GM18909 (cell line): ENCODE results near the gene DNAH1.

Source experiments
- ATAC-seq: cut with Tn5 transposase; IDR thresholded peaks from one replicate; pipeline ENCODE4 v1.9.1; 2021; ENCODE audit warnings: mild to moderate bottlenecking; ENCODE audit not compliant: unreplicated experiment, poor library complexity

The DNAH1 gene

DNA sequence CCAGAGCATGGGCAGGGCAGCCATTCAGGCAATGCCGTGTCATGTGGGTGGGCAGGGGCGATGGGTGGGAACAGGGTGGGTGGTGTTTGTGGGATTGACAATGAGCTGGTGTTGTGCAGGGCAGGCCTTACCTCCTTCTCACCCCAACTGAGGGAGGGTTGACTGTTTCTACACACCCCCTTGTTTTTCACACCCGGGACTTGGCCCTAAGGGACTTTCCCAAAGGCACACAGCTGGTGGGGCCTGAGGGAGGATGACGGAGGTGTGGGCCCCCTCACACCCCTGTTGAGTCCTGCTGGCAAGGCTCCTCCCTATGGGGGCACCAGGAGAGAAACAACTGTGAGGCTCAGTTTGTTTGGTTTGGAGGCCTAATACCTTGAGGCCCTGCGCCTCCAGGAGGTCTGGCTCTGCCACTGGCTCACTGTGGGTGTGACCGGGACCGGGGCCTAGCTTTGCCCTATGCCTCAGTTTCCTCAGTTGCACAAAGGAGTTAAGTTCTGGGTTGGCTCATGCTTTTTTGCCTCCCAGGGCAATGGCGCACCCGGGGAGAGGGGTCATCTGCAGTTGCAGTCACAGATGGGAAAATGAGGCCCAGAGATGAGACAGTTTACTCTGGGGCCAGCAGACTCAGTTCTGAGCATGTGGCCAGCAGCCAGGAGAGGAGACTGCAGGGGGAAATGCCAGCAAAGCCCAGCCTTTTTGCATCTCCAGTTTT lies 5.1 kb upstream of the DNAH1 start:
- no peak for ATAC-seq

DNA sequence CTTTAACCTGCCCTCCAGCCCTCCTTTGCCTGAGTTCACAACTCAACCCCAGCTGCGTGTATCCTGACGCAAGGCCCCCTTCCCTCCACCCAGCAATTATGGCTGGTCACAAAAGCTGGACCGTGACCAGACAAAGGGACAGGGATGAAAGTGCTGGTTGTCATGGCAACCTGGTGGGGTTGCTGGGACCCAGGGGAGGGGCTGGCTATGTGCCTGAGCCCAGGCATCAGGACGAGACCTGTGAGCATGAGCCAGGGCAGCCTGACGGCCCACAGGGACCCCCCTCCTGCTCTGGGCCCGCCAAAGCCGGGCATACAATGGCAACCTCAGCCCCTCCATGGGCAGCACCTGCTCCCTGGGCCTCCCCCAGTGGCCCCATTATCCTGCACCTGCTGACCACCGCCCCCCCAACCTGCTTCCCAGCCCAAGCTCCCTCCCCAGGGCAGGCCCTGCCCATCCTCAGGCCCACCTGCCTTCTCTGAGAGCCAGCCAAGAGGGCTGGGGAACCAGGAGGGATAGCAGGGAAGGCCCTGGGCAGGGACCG lies 4.5 kb upstream of the DNAH1 start:
- ATAC-seq: no peak

DNA sequence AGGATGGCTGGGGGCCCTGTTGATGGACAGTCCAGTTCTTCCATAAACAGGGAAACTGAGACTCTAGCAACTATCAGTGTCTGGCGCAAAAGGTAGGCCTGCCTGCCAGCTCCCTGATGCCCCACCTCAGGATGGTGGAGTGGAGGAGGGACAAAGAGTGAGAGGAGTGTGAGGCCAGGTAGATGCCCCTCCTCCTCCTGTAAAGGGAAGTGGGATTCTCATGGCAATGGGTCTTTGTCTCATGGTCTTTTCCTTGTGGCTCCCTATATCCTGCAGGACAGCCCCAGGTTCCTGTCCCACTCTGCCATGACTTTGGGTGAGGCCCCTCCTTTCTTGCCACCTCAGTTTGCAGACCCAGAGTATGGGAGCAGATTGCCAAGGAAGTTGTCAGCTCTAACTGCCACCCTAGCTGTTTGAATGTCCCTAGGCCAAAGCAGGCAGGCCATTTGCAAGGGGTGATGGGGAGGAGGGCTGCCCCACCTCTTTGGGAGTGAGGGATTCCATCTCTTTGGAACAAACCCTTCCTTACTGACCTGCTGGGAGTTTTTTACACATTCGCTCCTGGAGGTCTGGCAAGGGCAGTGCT lies 2.8 kb upstream of the DNAH1 start:
- ATAC-seq: peak; percentile 36

DNA sequence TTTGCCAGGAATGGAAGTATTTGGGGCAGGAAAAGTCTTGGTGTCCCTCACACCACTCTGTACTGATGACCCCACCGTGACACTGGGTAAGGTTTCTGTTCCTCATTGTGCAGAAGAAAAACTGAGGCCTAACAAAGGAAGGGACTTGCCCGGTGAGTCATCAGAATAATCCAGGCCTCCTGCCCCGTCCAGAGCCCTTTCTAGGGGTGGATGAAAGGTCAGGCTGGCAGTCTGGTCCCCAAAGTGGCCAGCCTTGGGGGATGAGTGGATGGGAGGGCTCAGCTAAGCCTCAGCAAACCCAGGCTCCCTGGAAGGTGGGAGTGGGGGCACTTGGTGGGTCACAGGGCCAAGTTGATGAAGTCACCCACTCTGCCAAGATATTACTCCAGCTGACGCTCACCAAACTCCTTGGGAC lies 2.3 kb upstream of the DNAH1 start:
- ATAC-seq: peak; percentile 91

DNA sequence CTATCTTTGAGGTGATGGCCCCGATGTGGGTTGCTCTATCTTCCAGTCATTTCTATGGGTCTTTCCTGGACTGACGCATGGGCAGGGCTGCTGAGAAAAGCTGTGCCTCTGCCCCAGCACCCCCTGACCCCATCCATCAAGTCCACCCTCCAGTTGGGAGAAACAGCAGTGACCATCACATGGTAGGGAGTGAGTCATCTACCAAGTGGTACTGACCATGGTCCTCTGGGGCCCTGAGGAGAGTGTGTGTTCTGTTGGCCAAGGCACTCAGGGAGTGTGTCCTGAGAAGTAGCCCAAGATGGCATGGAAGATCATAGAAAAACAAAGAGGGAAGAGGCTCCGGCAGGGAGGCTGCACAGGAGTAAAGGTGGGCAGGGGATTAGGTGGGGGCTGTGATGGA lies 1.6 kb upstream of the DNAH1 start:
- ATAC-seq: no peak

DNA sequence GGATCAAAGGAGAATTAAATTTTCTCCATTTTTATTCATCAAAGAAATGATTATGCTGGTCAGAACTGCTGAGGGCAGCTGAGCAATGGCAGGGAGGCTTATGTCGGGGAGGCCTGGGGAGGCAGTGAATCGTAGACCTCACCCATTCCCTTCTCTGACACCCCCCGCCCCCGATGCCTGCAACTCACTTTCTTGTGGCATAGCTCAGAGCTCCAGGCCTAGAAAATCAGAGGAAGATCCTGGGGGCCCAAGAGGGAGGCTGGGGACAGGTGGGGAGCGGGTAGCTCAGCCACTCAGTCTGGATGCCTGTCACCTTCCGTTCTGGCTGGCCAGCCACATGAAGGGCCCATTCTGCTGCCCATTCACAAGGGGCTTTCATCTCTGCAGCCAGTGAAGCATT lies 1.1 kb upstream of the DNAH1 start:
- ATAC-seq: no peak

DNA sequence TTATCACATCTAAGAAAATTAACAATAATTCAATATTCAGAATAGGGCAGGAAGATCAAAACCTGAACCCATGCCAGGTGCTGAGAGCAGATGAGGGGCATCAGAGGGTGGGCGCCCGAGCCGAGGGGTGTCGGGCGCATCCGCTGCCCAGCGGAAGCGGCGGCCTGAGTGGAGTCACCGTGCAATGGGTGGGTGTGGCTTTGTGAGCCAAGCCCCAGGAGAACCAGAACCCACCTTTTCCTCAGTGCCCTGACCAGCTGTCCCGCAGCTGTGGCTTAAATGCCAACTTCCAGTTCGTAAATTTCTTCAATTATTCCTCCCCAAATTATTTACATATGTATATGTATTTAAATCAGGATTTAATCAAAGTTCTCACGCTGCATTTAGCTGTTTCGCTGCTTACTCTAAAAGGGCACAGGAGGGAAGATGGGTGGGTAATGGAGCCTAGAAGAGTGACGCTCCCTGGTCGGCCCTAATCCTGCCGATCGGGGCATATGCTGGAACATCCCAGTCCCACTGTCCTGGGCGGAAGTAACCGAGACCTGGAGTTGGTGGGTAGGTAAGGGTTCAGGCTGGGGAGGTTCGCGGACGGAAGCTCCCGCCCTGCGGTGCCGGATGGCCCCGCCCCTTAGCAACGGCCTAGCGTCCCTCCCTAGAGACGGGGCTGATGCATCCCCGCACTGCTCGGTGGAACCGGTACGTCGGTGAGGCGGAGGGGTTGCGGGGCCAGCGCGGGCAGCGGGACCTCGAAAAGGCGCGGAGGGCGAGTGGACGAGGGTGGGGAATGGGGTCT lies 1.3 kb downstream of the DNAH1 start:
- ATAC-seq: peak; percentile 38

DNA sequence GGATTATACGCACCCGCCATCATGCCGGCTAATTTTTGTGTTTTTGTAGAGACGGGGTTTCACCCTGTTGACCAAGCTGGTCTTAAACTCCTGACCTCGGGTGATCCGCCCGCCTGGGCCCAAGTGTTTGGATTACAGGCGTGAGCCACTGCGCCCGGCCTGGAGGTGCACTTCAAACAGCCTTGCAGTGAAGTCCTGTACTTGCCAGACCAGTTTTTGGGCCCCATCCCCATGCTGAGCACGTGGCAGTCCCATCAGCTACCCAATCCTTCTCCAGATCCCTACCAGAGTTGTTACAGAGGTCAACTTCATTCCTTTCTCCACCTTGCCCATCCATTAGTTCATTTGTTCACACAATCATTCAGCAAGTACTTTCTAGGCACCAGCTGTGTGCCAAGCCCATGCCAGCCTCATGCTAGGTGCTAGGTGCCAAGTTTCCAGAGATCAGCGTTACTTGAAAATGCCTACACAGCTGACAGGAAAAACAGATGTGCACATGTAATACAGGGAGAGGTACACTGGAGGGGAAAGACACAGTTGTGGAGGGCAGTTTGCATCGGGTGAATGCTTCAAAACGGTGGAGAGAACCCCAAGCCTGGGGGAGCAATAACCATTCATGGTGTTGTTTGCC lies 2.2 kb downstream of the DNAH1 start:
- no peak for ATAC-seq

DNA sequence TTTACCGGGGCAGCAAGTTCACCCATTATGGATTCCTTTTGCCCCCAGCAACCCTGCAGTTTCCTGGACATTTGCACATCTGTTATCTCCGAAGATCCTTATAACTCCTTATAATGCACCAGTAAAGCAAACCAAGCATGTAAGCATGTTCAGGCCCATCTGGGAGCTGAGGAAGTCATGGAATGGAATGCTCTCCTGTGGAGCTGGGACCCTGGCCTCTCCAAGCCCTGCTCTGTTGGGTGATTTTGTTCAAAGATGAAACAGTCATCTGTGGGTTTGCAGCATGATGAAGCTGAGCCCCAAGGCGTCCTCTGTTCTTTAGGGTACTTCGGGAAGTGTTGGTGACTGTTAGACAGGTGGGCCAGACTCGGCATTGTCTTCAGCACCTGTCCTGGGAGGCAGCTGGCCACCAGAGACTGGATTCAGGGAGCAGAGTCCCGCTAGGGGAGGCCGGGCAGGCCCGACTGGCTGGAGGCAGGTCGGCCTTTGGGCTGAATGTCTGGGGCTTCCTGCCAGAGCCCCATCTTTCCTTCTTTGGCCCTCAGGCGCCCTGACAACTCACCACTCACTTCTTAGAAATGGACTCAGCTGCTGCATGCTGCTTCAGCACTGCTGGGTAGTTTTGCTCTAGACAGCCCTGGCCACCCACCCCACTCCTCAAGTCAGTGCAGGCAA lies 3.9 kb downstream of the DNAH1 start:
- no peak for ATAC-seq

GRCh38 chr3:52321481-52321880 lies 5.4 kb downstream of the DNAH1 start:
- no peak for ATAC-seq

DNA sequence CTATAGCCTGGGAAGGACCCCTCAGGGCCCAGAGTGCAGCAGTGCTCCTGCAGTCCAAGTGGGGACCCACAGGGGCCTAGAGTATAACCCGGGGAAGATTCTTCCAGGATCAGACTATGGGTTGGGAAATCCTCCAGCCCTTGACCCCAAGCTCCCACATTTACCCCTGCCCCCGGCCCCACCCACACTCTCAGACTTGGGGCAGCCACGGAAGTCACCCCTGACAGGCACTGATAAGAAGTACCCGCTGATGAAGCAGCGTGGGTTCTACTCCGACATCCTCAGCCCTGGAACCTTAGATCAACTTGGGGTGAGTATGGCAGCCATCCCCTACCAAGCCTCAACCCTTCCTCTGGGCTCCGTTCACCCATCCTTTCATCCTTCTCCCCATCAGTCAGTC lies 6.3 kb downstream of the DNAH1 start:
- ATAC-seq: no peak

DNA sequence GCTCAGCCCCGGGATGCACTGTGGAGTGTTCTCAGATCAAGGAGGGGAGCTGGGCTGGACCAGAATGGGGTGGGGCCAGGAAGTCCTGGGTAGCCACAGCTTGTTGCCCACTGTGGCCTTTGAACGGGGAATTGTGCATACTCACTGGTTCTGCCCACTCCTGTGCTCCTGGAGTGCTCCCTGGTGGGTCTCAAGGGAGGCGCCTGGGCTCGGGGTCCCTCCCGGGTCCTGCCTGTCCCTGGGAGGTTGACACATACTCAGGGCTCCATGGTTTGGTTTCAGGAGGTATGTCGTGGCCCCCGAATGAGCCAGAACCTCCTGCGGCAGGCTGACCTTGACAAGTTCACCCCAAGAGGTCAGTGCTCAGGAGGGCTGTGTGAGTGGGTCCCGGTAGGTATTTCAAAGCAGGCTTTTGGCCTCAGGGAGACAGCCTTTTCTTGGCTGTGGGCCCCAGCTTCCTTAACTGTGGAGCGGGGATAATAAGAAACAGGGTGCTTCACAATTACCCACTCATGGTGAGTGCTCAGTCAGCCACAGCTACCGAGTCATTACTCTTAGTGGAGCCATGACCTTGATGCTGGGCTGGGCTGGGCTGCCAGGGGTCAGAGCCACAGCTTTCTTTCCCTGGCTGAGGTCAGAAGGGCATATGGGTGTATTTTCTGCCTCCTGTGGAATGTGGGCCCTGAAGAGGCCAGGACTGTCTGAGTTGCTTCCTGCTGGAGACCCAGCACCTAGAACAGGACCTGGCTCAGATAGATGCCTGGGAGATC lies 7.6 kb downstream of the DNAH1 start:
- ATAC-seq: no peak

GRCh38 chr3:52324676-52325075 lies 8.6 kb downstream of the DNAH1 start:
- ATAC-seq: no peak

DNA sequence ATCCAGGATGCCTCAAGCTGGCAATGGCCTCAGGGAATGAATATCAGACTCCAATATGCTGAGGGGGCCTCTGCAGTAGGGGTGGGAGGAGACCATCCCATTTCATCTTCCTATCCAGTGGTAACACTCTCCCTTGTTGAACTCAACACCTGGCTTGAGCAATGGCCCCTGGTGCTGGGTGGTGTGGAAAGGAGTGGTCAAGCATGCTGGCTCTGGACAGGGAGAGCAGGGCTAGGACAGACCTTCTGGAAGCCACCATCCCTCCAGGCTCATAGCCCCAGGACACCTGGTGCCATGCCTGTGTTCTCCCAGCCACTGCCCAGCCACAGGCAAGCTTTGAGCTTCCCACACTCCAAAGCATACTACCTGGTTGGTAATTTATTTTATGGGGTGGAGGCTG lies 9.6 kb downstream of the DNAH1 start:
- ATAC-seq: no peak

GRCh38 chr3:52326976-52327375 lies 10.9 kb downstream of the DNAH1 start:
- no peak for ATAC-seq

DNA sequence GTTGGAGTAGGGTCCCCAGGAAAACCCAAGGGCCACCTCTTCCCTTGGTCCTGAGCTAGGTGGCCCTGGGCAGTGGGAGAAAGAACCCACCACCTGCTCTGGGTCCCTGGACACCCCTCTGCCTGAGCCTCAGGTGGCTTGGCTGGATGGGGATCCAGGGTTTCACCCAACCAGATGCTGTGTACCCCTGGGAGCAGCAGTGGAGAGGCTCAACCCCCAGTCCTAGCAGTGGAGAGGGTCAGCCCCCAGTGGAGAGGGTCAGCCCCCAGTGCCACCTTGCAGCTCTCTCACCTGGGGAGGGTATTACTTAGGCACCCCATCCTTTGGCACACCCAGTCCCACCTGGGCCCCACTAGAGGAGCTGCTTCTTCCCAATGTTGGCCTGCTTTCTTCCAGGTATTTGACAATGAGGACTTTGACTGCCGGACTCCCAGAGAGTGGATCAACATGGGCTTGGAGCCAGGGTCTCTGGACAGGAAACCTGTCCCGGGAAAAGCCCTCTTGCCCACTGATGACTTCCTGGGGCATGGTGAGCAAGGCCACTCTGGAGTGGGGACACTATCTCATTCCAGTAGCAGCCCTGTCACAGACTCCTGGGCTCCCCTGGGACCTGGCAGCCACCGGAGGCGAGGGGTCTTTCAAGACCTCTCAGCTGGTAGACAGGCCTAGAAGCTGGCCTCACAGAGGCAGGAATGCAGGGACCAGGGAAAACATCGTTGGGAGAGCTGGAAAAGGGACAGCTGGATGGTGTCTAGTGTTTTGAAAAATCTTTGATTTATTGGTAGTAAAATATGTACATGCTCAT lies 11.6 kb downstream of the DNAH1 start:
- ATAC-seq: no peak

- no peak for ATAC-seq
Observed at GRCh38 chr3:52328536-52329080, 12.5 kb downstream of the DNAH1 start.

GRCh38 chr3:52330194-52330805 lies 14.2 kb downstream of the DNAH1 start:
- no peak for ATAC-seq
